BE2C (cell line): ENCODE results near the gene OR1E2. TPM values are rescaled to one million over a fixed set of nuclear protein-coding genes. Genes with fewer than 3 reads are reported as not detected.

ENCODE experiments used
- DNase-seq: peaks from one replicate; pipeline ENCODE4 v3.0.0-alpha.2; 2020
- H3K27me3 ChIP-seq: fragments of 250-450 bp; sonication (Bioruptor Pico); 2 replicates; pipeline ENCODE4 v1.5.1; 2020; ENCODE audit warnings: mild to moderate bottlenecking
- H3K36me3 ChIP-seq: fragments of 250-450 bp; sonication (Bioruptor Pico); 2 replicates; pipeline ENCODE4 v1.5.1; 2020; ENCODE audit warnings: mild to moderate bottlenecking
- H3K4me1 ChIP-seq: fragments of 250-450 bp; sonication (Bioruptor Pico); 2 replicates; pipeline ENCODE4 v1.5.1; 2020
- H3K4me3 ChIP-seq: 2 replicates; pipeline ENCODE4 v1.5.1; 2011; ENCODE audit warnings: low read depth, low read length
- H3K9me3 ChIP-seq: fragments of 250-450 bp; sonication (Bioruptor Pico); 2 replicates; pipeline ENCODE4 v1.5.1; 2020
- CTCF ChIP-seq: IDR thresholded peaks from 2 replicates; pipeline ENCODE4 v1.5.1; 2012; ENCODE audit warnings: mild to moderate bottlenecking, low read depth, low read length
- polyA plus RNA-seq: library from polyadenylated mRNA; unstranded; fragments of >200 nt; gene quantifications from one replicate; pipeline ENCODE4 v1.2.1, GENCODE V29; 2012; ENCODE audit warnings: low read depth, missing spikeins; ENCODE audit not compliant: insufficient read length, insufficient read depth

The OR1E2 gene, protein sequence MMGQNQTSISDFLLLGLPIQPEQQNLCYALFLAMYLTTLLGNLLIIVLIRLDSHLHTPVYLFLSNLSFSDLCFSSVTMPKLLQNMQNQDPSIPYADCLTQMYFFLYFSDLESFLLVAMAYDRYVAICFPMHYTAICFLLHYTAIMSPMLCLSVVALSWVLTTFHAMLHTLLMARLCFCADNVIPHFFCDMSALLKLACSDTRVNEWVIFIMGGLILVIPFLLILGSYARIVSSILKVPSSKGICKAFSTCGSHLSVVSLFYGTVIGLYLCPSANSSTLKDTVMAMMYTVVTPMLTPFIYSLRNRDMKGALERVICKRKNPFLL
- not detected for polyA plus RNA-seq

GRCh38 chr17:3433741-3434140 is at the start of gene OR1E2:
Gene OR1E2, minus strand, starts transcription at chr17:3433841. Its CDS starts 0 bp downstream, at chr17:3433841.
- no peak for DNase-seq
- Histone ChIP-seq H3K4me3 (no peak within 1 kb of the TSS), H3K4me1 (no peaks in the 10 kb centered on the region), H3K36me3 (no peaks in the 10 kb centered on the region), H3K27me3 (no peaks in the 10 kb centered on the region; the same call in 1 of the 2 replicates), H3K9me3 (no peaks in the 10 kb centered on the region)
- TF ChIP-seq CTCF, result no peak

- no peak for TF ChIP-seq CTCF
- no peaks in the 10 kb centered on the region for H3K4me1 ChIP-seq
These were observed 49.2 kb upstream of the OR1E2 start for GRCh38 chr17:3482852-3483251.

GRCh38 chr17:3479988-3480387 is 46.3 kb upstream of the OR1E2 start:
- H3K27me3 ChIP-seq, result peaks cover 3% of the 10 kb centered on the region; the same call in 1 of the 2 replicates

More at GRCh38 chr17:3482852-3483251, 49.2 kb upstream of the OR1E2 start:
- no peaks in the 10 kb centered on the region for H3K9me3 ChIP-seq
- H3K36me3 ChIP-seq, result no peaks in the 10 kb centered on the region
- peaks cover 3% of the 10 kb centered on the region; the same call in 1 of the 2 replicates for H3K27me3 ChIP-seq
- no peak for DNase-seq
- no peak overlapping the region for H3K4me3 ChIP-seq

DNA sequence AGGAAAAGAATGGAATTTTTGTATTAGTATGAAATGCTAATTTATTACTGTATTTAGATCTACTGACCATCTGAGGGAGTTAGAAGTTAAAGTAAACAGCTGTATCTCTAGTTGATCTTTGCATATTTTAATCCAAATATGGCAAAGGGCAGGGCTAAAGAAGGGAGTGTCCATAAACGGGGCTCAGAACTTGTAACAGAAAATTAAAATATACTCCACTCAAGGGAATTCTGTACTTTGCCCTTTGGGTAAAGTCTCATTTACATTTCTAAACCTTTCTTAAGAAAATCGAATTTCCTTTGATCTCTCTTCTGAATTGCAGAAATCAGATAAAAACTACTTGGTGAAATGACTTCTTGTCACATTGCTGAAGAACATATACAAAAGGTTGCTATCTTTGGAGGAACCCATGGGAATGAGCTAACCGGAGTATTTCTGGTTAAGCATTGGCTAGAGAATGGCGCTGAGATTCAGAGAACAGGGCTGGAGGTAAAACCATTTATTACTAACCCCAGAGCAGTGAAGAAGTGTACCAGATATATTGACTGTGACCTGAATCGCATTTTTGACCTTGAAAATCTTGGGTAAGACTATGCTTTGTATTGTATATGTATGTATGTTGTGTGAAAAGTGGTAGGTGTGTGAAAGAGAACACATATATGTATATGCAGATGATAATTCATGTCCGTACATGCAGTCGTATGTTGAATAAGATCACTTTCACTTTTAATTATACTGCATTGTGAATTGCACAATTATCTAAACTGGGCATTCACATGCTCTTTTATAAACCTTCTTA is 42.4 kb upstream of the OR1E2 start, which contains the start of gene ASPA:
TSS of gene ASPA (plus strand) at position 186 of the 799 bp plus-strand sequence. CDS start at position 349, 163 bp downstream.
- Histone ChIP-seq H3K27me3 (peaks cover 3% of the 10 kb centered on the region; the same call in 1 of the 2 replicates), H3K36me3 (no peaks in the 10 kb centered on the region), H3K4me1 (no peaks in the 10 kb centered on the region), H3K9me3 (no peaks in the 10 kb centered on the region), H3K4me3 (no peak within 1 kb of the TSS)
- TF ChIP-seq CTCF, result no peak
- DNase-seq, result no peak

More at GRCh38 chr17:3479988-3480387, 46.3 kb upstream of the OR1E2 start:
- TF ChIP-seq CTCF, result no peak
- Histone ChIP-seq H3K36me3 (no peaks in the 10 kb centered on the region), H3K4me3 (no peak overlapping the region), H3K9me3 (no peaks in the 10 kb centered on the region), H3K4me1 (no peaks in the 10 kb centered on the region)
- no peak for DNase-seq

GRCh38 chr17:3475251-3475685 is 41.6 kb upstream of the OR1E2 start:
- no peaks in the 10 kb centered on the region for H3K36me3 ChIP-seq
- no peaks in the 10 kb centered on the region for H3K9me3 ChIP-seq
- no peaks in the 10 kb centered on the region for H3K4me1 ChIP-seq
- no peak overlapping the region for H3K4me3 ChIP-seq
- DNase-seq, result no peak
- H3K27me3 ChIP-seq, result peaks cover 1% of the 10 kb centered on the region; the same call in 1 of the 2 replicates
- TF ChIP-seq CTCF, result no peak
